Cardiac muscle cell (in vitro differentiated cells and primary cell): Measurements from ENCODE around the gene RER1. TPM values are rescaled to one million over a fixed set of nuclear protein-coding genes. Genes with fewer than 3 reads are reported as not detected.
A peak's percentile ranks its signal among the peaks of the same experiment; 100 is the strongest.

Experiments
- DNase-seq, 2 donors: peaks; one replicate each; pipeline versions ENCODE4 v3.0.0 to v3.0.0-alpha.2; 2010 to 2017; ENCODE audit warnings: low read depth in 1 of 2, low spot score in 1 of 2
- H3K27ac ChIP-seq: fragments of 200-600 bp; sonication (generic); 2 replicates; pipeline ENCODE4 v1.5.1; 2016
- H3K27me3 ChIP-seq: fragments of 200-600 bp; sonication (generic); 2 replicates; pipeline ENCODE4 v1.6.0; 2016; ENCODE audit warnings: control low read depth
- H3K36me3 ChIP-seq: fragments of 200-600 bp; sonication (generic); 2 replicates; pipeline ENCODE4 v1.5.1; 2016; ENCODE audit warnings: control low read depth
- H3K4me1 ChIP-seq: fragments of 200-600 bp; sonication (generic); 2 replicates; pipeline ENCODE4 v1.8.1; 2017; ENCODE audit warnings: low read depth, mild to moderate bottlenecking, mixed run types
- H3K4me3 ChIP-seq: fragments of 200-600 bp; sonication (generic); 2 replicates; pipeline ENCODE4 v1.5.1; 2016; ENCODE audit warnings: mild to moderate bottlenecking
- H3K9me3 ChIP-seq: fragments of 200-600 bp; sonication (generic); 2 replicates; pipeline ENCODE4 v1.5.1; 2017; ENCODE audit warnings: low read depth, mild to moderate bottlenecking, control low read depth
- polyA plus RNA-seq: library from polyadenylated mRNA; unstranded; fragments of >200 nt; fragmentation: Nextera tagmentation; extraction: Ambion mirVana; gene quantifications from 2 replicates; pipeline ENCODE4 v1.2.1, GENCODE V29; 2016
- total RNA-seq: library from RNA; depleted of rRNA; stranded (reverse); fragments of >200 nt; gene quantifications from 2 replicates; pipeline ENCODE4 v1.2.3, GENCODE V29; 2016
- TF ChIP-seq, protein P1 (sequence below): IDR thresholded peaks from 2 replicates; pipeline ENCODE4 v1.5.1; 2012; ENCODE audit warnings: low read depth, mild to moderate bottlenecking, low read length

The RER1 gene
- total and polyA plus RNA-seq, 2 experiments from 2014 or later = 46.5 to 112 TPM

- TF ChIP-seq, protein P1, sequence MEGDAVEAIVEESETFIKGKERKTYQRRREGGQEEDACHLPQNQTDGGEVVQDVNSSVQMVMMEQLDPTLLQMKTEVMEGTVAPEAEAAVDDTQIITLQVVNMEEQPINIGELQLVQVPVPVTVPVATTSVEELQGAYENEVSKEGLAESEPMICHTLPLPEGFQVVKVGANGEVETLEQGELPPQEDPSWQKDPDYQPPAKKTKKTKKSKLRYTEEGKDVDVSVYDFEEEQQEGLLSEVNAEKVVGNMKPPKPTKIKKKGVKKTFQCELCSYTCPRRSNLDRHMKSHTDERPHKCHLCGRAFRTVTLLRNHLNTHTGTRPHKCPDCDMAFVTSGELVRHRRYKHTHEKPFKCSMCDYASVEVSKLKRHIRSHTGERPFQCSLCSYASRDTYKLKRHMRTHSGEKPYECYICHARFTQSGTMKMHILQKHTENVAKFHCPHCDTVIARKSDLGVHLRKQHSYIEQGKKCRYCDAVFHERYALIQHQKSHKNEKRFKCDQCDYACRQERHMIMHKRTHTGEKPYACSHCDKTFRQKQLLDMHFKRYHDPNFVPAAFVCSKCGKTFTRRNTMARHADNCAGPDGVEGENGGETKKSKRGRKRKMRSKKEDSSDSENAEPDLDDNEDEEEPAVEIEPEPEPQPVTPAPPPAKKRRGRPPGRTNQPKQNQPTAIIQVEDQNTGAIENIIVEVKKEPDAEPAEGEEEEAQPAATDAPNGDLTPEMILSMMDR = no peak
- H3K27me3 ChIP-seq = no peaks in the 10 kb centered on the region
- DNase-seq = no peak
- no peak overlapping the region for H3K4me3 ChIP-seq
- no peak overlapping the region for H3K27ac ChIP-seq
- no peaks in the 10 kb centered on the region for H3K4me1 ChIP-seq
- no peaks in the 10 kb centered on the region for H3K9me3 ChIP-seq
- H3K36me3 ChIP-seq = peaks cover 50% of the 10 kb centered on the region
Observed at GRCh38 chr1:2399890-2400575, 8.4 kb downstream of the RER1 start.

DNA sequence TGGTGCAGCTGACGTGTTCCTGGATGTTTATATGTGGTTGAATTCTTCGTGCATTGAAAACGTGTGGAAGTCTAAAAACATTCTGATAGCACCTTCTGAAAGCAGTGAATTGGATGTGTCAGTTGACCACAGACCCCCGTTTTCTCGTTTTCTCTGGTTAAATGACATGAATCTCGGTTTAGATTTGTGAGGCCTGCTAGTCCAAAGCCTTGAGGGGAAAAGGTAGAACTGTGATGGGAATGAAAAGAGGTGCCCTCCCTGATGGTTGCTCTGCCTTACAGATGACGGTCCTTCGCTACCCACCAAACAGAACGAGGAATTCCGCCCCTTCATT lies 8.9 kb downstream of the RER1 start:
- Histone ChIP-seq H3K4me1 (no peaks in the 10 kb centered on the region), H3K36me3 (peaks cover 55% of the 10 kb centered on the region), H3K4me3 (no peak overlapping the region), H3K27me3 (no peaks in the 10 kb centered on the region), H3K27ac (no peak overlapping the region), H3K9me3 (no peaks in the 10 kb centered on the region)
- TF ChIP-seq, protein P1 = no peak
- no peak for DNase-seq

DNA sequence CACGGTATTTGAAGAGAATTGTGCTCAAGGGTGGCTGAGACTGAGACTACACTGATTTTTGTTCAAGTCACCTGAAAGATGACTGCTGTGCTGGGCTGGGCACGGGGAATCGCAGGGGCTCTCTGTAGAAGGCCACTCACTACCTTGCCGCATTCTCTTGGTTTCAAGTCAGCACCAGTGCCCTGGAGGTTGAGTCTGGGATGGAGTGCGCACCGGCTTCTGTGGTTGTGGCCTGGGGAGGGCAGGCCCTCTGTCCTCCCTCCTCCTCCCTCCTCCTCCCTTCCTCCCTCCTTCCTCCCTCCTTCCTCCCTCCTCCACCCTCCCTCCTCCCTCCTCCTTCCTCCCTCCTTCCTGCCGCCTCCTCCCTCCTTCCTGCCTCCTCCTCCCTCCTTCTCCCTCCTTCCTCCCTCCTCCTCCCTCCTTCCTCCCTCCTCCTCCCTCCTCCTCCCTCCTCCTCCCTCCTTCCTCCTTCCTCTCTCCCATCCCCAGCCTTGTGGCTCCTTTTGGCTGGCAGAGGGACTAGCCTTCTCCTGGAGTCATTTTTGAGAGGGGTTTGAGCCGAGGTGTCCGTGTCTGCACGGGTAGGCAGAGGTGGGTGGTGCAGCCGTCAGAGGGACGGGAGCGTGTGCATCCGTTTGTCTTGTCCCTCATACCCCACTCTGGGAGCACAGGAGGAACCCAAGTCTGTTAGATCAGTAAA lies 9.5 kb downstream of the RER1 start:
- Histone ChIP-seq H3K4me3 (no peak overlapping the region), H3K36me3 (peaks cover 50% of the 10 kb centered on the region), H3K4me1 (no peaks in the 10 kb centered on the region), H3K27ac (no peak overlapping the region), H3K27me3 (no peaks in the 10 kb centered on the region), H3K9me3 (no peaks in the 10 kb centered on the region)
- DNase-seq = no peak
- TF ChIP-seq, protein P1 = no peak

DNA sequence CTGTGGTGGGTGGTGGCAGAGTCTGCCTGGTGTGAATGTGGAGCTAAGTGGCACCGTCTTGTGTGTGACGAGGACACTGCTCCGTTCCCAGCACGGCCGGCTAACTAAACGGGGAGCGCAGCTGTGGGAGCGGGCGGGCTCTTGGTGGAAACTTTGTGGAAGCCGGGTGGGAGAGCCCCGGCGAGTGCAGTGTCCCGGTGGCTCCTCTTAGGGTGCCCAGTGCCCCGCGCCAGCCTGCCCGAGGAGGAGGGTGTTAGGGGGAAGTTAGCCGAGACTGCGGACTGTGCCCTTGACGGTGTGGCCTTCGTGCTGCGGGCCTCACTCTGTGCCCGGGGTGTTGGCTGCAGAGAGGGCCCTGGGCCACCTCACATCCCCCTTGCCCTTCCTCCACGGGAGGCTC lies 10.8 kb downstream of the RER1 start:
- Histone ChIP-seq H3K36me3 (peaks cover 40% of the 10 kb centered on the region), H3K9me3 (no peaks in the 10 kb centered on the region), H3K27ac (peak overlapping the region; percentile 30), H3K4me1 (no peaks in the 10 kb centered on the region), H3K4me3 (no peak overlapping the region), H3K27me3 (no peaks in the 10 kb centered on the region)
- no peak for DNase-seq
- TF ChIP-seq, protein P1 = no peak

- H3K4me3 ChIP-seq = no peak overlapping the region
- TF ChIP-seq, protein P1 = no peak
- no peak for DNase-seq
- no peaks in the 10 kb centered on the region for H3K27me3 ChIP-seq
- H3K9me3 ChIP-seq = no peaks in the 10 kb centered on the region
- no peaks in the 10 kb centered on the region for H3K4me1 ChIP-seq
- peaks cover 32% of the 10 kb centered on the region for H3K36me3 ChIP-seq
- peak overlapping the region; percentile 30 for H3K27ac ChIP-seq
Observed at GRCh38 chr1:2403273-2403672, 11.6 kb downstream of the RER1 start.
